Esophagus muscularis mucosa (tissue), 4 donors: Measurements from ENCODE around the gene GNG7. TPM values are rescaled to one million over a fixed set of nuclear protein-coding genes. Genes with fewer than 3 reads are reported as not detected.
"Not testable (repeated sequence)": the region's sequence is repeated elsewhere in the genome, so short reads cannot be mapped to it uniquely, and the experiment has no call there.

Experiments used
- DNase-seq: peaks from one replicate; pipeline ENCODE4 v3.0.0-alpha.2; 2017; ENCODE audit errors: extremely low spot score
- H3K27ac ChIP-seq, 4 donors: fragments of 200-600 bp; sonication (generic); replicated peaks in 1 of 4; 1 replicate in 3 of 4; 2 replicates in 1 of 4; pipeline ENCODE4 v1.5.1; 2016 to 2019; ENCODE audit warnings: mild to moderate bottlenecking in 1 of 4
- H3K27me3 ChIP-seq, 4 donors: fragments of 200-600 bp; sonication (generic); one replicate each; pipeline versions ENCODE4 v1.5.1 to v1.6.0; 2016 to 2019
- H3K36me3 ChIP-seq, 4 donors: fragments of 200-600 bp; sonication (generic); one replicate each; pipeline ENCODE4 v1.5.1; 2016 to 2019
- H3K4me1 ChIP-seq, 4 donors: fragments of 200-600 bp; sonication (generic); one replicate each; pipeline ENCODE4 v1.5.1; 2016 to 2019
- H3K4me3 ChIP-seq, 4 donors: fragments of 200-600 bp; sonication (generic); 1 replicate in 2 of 4; 2 replicates in 2 of 4; pipeline ENCODE4 v1.5.1; 2016 to 2019; ENCODE audit warnings: mild to moderate bottlenecking in 4 of 4, moderate library complexity in 1 of 4
- H3K9me3 ChIP-seq, 4 donors: fragments of 200-600 bp; sonication (generic); 1 replicate in 3 of 4; 2 replicates in 1 of 4; pipeline ENCODE4 v1.5.1; 2016 to 2019
- CTCF ChIP-seq, 3 experiments: fragments of 200-600 bp in 2 of 3; fragments of 450-650 bp in 1 of 3; sonication (generic) in 2 of 3; IDR thresholded peaks; one replicate each; pipeline ENCODE4 v1.5.1; 2017 to 2019; ENCODE audit warnings: antibody characterized with exemption in 3 of 3, mild to moderate bottlenecking in 2 of 3, moderate library complexity in 1 of 3
- EP300 ChIP-seq: sonication (generic); formaldehyde crosslinking; IDR thresholded peaks from one replicate; pipeline ENCODE4 v1.6.1; 2017; ENCODE audit warnings: antibody characterized with exemption
- POLR2A ChIP-seq: fragments of 450-650 bp; IDR thresholded peaks from one replicate; pipeline ENCODE4 v1.6.1; 2017; ENCODE audit warnings: antibody characterized with exemption, moderate library complexity, mild to moderate bottlenecking, low read depth
- POLR2AphosphoS5 ChIP-seq, 2 donors: sonication (generic); formaldehyde crosslinking; IDR thresholded peaks; one replicate each; pipeline ENCODE4 v1.6.1; 2017; ENCODE audit warnings: antibody characterized with exemption in 2 of 2
- WGBS: methylation state at CpG from one replicate; pipeline ENCODE4 v1.1.5; 2018; 5-methylcytosine and 5-hydroxymethylcytosine counted together
- intact Hi-C: fragments of 100-400 bp; cut with DNase I; formaldehyde crosslinking; loops from one replicate; pipeline ENCODE4 v1.15.1; 2023
- total RNA-seq, 4 donors: library from RNA; depleted of rRNA; stranded (reverse); fragments of >200 nt; gene quantifications; one replicate each; pipeline versions ENCODE4 v1.1.0 to v1.2.1, GENCODE V29; 2016

GNG7 gene
- total RNA-seq, 4 donors from 2014 or later: 6.3 to 18.8 (median 13.0) TPM

GRCh38 chr19:2625434-2625833 is 77.1 kb downstream of the GNG7 start:
- H3K4me3 ChIP-seq: no peak overlapping the region
- H3K27ac ChIP-seq: peak overlapping the region in 1 of 4 donors; percentile 26
- WGBS: 75% methylated on average over 9 of the region's 9 CpGs

GRCh38 chr19:2624537-2625091 is 77.9 kb downstream of the GNG7 start:
- TF ChIP-seq POLR2AphosphoS5 (IDR thresholded peaks at IDR 0.05) (peak in 1 of 2 donors; percentile 16), EP300 (no peak), CTCF (IDR thresholded peaks at IDR 0.05) (peak in 1 of 3 experiments; percentile 12), POLR2A (no peak)
- intact Hi-C loops: no loop called here
- DNase-seq: no peak
- Histone ChIP-seq H3K27ac (peak overlapping the region in 3 of 4 donors; percentile 8 to 26 (median 23)), H3K27me3 (no peaks in the 10 kb centered on the region), H3K4me3 (no peak overlapping the region), H3K36me3 (no peaks in the 10 kb centered on the region), H3K9me3 (no peaks in the 10 kb centered on the region), H3K4me1 (peaks cover 28 to 35% (median 32%) of the 10 kb centered on the region in 4 donors)
- WGBS: 44% methylated on average over 9 of the region's 11 CpGs

More at GRCh38 chr19:2625434-2625833, 77.1 kb downstream of the GNG7 start:
- DNase-seq: no peak
- TF ChIP-seq POLR2AphosphoS5 (IDR thresholded peaks at IDR 0.05): peak in 1 of 2 donors; percentile 10
- TF ChIP-seq EP300: no peak
- Histone ChIP-seq H3K9me3 (peaks cover 0 to 3% (median 2%) of the 10 kb centered on the region in 4 donors), H3K4me1 (peaks cover 25 to 33% (median 28%) of the 10 kb centered on the region in 4 donors), H3K36me3 (no peaks in the 10 kb centered on the region), H3K27me3 (no peaks in the 10 kb centered on the region)
- intact Hi-C loops: no loop called here

GRCh38 chr19:2623798-2624197 is 78.7 kb downstream of the GNG7 start:
- WGBS: 87% methylated on average over 12 of the region's 12 CpGs
- no peak overlapping the region for H3K4me3 ChIP-seq
- no peak overlapping the region for H3K27ac ChIP-seq
- H3K27me3 ChIP-seq: no peaks in the 10 kb centered on the region
- no peak for DNase-seq
- H3K36me3 ChIP-seq: no peaks in the 10 kb centered on the region
- intact Hi-C loops: no loop called here
- peaks cover 28 to 35% (median 32%) of the 10 kb centered on the region in 4 donors for H3K4me1 ChIP-seq
- no peaks in the 10 kb centered on the region for H3K9me3 ChIP-seq
- no peak for TF ChIP-seq CTCF (IDR thresholded peaks at IDR 0.05)
- TF ChIP-seq POLR2AphosphoS5 (IDR thresholded peaks at IDR 0.05): no peak
- TF ChIP-seq POLR2A: no peak
- no peak for TF ChIP-seq EP300

GRCh38 chr19:2622371-2622961 is 80.0 kb downstream of the GNG7 start:
- intact Hi-C loops: not testable (repeated sequence)

DNA sequence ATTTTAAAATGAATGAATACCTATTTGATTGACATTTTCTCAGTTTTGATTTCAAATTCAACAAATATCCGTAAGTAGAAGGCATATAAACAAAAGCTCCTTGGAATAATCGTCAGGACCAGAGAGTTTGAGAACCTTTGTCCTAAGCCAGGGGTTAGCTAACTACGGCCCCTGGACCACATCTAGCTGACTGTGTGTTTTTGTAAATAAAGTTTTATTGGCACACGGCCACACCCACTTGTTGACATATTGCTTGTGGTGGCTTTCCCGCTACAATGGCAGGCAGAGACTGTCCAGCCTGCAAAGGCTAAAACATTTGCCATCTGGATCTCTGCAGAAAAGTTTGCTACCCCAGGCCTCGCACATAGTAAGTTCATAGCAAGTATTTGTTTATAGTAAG is 83.4 kb downstream of the GNG7 start:
- DNase-seq: no peak
- intact Hi-C loops: no loop called here
- Histone ChIP-seq H3K27me3 (no peaks in the 10 kb centered on the region), H3K27ac (peak overlapping the region in 2 of 4 donors; percentile 4 to 19), H3K9me3 (no peaks in the 10 kb centered on the region), H3K4me1 (peaks cover 7 to 14% (median 11%) of the 10 kb centered on the region in 4 donors), H3K4me3 (no peak overlapping the region), H3K36me3 (no peaks in the 10 kb centered on the region)
- TF ChIP-seq POLR2AphosphoS5 (IDR thresholded peaks at IDR 0.05): no peak
- no peak for TF ChIP-seq CTCF (IDR thresholded peaks at IDR 0.05)
- no peak for TF ChIP-seq POLR2A
- no peak for TF ChIP-seq EP300
- 86% methylated on average over 6 of the region's 6 CpGs for WGBS

More at GRCh38 chr19:2622371-2622961, 80.0 kb downstream of the GNG7 start:
- DNase-seq, H3K36me3 ChIP-seq, H3K4me3 ChIP-seq, H3K27ac ChIP-seq, H3K9me3 ChIP-seq, H3K27me3 ChIP-seq: not testable (repeated sequence)
- H3K4me1 ChIP-seq: peaks cover 22 to 31% (median 26%) of the 10 kb centered on the region in 4 donors
- WGBS: 88% methylated on average over 40 of the region's 40 CpGs
